Hypothalamus (tissue), 51 donors: ENCODE results near the gene UBL5.
"Not testable (repeated sequence)": the region's sequence is repeated elsewhere in the genome, so short reads cannot be mapped to it uniquely, and the experiment has no call there.

Experiments used
- DNase-seq, 51 donors: peaks; one replicate each; lab custom pipeline; 2025; lab: John Stamatoyannopoulos, UW

The UBL5 gene

DNA sequence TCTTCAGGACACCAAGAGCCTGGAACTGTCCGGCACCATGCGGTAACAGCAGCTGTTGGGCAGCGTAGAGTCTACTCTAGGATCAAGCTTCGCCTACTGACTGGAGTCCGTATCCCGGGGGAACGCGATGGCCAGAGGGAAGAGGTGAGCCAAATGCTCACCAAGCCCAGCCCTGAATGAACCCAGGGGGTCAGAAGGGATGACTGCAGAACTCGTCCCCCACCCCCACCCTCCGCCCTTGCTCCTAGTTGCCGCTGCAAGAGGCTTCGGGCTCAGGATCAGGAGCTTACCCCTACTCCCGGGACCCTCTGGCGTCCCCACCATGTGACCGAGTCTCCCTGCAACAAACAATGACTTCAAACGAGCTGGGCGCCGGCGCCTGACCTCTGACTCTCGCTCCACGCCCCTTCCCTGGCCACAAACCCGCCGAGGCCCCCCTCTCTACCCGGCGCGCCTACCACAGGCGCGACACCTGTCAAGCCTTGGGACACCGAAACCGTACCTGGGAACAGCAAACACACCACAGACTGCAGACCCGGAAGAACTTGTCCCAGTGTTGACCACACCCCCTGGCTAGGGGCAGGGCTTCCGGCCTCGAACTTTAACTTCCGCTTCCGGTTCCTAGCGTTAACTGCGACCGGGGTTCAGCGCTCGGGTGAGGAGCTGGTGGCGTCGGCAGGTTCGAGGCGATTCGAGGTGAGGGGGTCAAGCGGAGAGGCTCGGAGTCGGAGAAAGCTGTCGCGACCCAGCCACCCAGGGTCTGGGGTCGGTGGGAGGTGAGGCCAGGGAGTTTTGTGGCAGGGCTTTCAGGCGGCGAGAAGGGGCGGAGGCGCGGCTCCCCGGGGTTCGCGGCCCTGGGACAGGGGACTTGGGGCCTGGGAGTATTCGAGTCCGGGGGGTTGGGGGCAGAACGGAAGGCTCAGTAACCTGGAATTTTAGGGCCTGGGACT, at the start of gene UBL5:
TSS of gene UBL5 (plus strand) at position 630 of the 950 bp plus-strand sequence. CDS start 420 bp downstream, outside the sequence.
- DNase-seq, result peak; percentile 36 to 94 (median 81)

DNA sequence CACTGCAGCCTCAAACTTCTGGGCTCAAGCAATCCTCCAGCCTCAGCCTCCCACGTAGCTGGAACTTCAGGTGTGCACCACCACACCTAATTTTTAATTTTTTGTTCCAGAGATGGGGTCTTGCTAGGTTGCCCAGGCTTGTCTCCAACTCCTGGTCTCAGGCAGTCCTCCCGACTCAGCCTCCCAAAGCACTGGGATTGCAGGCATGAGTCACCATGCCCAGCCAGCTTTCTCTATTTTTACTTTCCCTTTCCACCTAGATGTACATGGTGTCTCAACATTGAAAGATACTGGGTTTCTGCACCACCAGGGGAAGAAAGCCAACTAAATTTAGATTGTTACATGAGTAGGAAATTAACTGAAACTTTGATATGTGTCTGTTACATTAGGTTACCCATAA, 45.4 kb upstream of the UBL5 start:
- DNase-seq, result no peak

DNA sequence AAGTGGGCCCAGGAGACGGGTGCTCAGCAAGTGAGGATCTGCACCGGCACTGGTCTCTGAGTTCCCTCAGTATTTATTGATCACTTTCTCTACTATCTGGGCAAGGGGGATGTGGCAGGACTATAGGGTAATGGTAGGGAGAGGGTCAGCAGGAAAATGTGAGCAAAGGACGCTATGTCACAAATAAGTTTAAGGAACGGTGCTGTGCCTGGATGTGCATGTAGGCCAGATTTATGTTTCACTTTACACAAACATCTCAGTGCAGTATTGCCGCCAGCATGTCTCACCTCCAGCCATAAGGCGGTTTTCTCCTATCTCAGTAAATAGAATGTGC, 43.6 kb upstream of the UBL5 start:
- DNase-seq, result not testable (repeated sequence)

DNA sequence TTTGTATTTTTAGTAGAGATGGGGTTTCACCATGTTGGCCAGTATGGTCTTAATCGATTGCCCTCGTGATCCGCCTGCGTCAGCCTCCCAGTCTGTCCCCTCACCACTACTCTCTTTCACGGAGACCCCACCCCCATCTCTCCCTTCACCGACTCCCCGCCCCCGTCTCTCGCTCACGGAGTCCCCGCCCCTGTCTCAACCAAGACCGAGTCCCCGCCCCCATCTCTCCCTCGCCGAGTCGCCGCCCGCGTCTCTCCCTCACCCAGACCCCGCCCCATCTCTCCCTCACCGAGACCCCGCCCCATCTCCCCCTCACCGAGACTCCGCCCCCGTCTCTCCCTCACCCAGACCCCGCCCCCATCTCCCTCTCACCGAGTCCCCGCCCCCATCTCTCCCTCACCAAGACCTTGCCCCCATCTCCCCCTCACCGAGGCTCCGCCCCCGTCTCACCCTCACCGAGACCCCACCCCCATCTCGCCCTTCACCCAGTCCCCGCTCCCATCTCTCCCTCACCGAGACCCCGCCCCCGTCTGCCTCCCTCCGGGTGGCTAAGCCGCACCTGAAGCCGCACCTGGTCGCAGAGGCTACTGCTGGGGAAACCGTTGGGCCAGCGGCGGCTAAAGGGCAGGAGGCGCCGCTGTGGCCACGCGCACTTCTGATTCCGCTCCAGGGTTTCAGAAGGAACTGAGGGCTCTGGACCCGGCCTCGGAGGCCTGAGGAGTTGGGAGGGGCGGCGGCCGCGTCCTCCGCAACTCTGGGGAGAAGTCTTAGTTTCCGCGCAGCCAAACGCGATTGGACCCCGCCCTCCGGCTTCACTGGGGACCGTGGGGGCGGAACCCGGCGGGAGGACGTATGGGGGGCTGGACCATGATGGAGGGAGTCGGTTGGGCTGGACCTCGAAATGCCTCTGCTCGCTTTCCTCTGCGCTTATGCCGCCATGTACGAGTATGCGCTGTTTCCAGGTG, 42.1 kb upstream of the UBL5 start:
- peak; percentile 42 to 99 (median 90) for DNase-seq

DNA sequence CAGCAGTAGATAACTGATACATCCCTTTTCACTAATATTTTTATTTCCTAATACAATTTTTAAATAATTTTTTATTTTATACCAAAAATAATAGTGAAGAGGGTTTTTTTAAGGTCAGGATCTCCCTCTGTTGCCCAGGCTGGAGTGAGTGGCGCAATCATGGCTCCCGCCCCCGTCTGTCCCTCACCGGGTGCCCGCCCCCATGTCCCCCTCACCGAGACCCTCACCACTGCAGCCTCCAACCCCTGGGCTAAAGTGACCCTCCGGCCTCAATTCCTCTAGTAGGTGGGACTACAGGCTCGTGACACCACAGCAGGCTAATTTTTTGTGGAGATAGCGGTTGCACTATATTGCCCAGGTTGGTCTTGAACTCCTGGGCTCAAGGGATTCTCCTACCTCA, 41.4 kb upstream of the UBL5 start:
- no peak for DNase-seq

DNA sequence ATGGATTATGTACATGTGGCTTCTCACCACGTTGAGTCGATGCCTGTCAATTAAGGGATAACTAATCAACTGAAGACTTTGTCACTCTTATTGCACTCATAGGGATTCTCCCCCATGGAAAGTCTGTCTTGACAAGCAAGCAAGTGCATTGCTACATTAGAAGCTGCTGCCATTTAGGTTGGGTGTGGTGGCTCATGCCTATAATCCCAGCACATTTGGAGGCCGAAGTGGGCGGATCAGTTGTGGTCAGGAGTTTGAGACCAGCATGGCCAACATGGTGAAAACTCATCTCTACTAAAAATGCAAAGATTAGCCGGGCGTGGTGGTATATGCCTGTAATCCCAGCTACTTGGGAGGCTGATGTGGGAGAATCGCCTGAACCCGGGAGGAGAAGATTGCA, 40.9 kb upstream of the UBL5 start:
- no peak for DNase-seq

DNA sequence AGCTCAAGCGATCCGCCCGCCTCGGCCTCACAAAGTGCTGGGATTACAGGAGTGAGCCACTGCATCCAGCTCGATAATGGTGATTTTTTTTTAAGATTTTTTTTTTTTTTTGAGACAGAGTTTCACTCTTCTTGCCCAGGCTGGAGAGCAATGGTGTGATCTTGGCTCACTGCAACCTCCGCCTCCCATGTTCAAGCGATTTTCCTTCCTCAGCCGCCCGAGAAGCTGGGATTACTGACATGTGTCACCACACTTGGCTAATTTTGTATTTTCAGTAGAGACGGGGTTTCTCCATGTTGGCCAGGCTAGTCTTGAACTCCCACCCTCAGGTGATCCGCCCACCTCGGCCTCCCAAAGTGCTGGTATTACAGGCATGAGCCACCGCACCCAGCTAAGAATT, 39.1 kb upstream of the UBL5 start:
- DNase-seq, result not testable (repeated sequence)

DNA sequence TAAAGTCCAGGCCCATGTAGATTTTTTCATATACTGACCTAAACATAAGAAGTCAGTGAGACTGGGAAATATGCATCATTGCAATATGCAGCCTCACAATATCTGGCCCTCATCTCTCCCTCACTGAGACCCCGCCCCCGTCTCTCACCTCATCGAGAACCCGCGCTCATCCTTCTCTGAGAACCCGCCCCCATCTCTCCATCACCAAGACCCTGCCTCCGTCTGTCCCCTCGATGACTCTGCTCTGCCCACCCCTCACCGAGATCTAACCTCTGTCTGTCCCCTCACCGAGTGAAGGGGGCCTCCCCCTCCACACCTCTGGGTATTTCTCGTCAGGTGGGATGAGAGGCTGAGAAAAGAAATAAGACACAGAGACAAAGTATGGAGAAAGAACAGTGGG, 38.7 kb upstream of the UBL5 start:
- no peak for DNase-seq

DNA sequence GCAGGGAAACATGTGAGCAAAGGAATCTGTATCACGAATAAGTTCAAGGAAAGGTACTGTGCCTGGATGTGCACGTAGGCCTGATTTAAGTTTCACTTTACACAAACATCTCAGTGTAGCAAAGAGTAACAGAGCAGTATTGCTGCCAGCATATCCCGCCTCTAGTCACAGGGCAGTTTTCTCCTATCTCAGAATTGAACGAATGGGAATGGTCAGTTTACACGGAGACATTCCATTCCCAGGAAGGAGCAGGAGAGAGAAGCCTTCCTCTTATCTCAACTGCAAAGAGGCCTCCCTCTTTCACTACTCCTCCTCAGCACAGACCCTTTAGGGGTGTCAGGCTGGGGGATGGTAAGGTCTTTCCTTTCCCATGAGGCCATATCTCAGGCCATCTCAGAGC, 38.1 kb upstream of the UBL5 start:
- not testable (repeated sequence) for DNase-seq

DNA sequence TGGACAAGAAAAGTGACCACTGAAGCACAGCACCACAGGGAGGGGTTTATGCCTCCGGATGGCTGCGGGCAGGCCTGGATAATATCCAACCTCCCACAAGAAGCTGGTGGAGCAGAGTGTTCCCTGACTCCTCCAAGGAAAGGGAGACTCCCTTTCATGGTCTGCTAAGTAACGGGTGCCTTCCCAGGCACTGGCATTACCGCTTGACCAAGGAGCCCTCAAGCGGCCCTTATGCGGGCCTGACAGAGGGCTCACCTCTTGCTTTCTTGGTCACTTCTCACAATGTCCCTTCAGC, 36.7 kb upstream of the UBL5 start:
- peak in 1 of 51 donors; percentile 11 for DNase-seq

DNA sequence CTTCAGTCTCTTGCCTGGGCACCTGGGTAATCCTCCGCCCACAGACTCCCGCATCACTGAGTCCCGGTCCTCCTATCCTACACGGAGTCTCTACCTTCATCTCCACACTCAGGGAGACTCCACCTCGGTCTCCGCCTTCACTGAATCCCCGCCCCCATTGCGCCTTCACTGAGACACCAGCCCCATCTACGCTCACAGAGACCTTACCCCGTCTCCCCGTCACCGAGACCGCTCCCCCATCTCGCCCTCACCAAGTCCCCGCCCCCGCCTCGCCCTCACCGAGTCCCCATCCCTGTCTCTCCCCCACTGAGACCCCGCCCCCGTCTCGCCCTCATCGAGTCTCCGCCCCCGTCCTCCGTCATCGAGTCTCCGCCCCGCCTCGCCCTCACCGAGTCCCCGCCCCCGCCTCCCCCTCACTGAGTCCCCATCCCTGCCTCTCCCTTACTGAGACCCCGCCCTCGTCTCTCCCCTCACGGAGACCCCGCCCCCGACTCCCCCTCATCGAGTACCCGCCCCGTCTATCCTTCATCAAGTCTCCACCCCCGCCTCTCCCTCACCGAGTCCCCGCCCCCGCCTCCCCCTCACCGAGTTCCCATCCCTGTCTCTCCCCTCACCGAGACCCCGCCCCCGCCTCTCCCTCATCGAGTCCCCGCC, 36.0 kb upstream of the UBL5 start:
- peak; percentile 75 to 100 (median 95) for DNase-seq

DNA sequence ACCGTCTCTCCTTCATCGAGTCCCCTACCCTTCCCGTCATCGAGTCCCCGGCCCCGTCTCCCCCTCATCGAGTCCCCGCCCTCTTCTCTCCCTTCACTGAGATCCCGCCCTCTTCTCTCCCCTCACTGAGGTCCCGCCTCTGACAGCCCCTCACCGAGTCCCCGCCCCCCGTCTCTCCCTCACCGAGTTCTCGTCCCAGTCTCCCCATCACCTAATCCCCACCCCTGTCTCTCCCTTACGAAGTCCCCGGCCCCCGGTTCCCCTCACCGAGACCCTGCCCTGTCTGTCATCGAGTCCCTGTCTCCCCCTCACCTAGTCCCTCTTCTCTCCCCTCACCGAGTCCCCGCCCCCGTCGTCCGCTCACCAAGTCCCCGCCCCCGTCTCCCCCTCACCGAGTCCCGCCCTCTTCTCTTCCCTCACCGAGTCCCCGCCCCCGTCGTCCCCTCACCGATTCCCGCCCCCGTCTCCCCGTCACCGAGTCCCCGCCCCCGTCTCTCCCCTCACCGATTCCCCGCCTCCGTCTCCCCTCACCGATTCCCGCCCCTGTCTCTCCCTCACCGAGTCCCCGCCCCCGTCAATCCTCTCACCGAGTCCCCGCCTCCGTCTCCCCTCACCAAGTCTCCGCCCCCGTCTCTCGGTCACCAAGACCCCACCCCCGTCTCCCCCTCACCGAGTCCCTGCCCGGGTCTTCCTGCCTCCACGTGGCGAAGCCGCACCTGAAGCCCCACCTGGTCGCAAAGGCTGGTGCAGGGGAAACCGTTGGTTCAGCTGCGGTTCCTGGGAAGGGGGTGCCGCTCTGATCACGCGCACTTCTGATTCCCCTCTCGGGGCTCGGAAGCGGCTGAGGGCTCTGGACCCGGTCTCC, 35.3 kb upstream of the UBL5 start:
- peak; percentile 75 to 99 (median 93) for DNase-seq

DNA sequence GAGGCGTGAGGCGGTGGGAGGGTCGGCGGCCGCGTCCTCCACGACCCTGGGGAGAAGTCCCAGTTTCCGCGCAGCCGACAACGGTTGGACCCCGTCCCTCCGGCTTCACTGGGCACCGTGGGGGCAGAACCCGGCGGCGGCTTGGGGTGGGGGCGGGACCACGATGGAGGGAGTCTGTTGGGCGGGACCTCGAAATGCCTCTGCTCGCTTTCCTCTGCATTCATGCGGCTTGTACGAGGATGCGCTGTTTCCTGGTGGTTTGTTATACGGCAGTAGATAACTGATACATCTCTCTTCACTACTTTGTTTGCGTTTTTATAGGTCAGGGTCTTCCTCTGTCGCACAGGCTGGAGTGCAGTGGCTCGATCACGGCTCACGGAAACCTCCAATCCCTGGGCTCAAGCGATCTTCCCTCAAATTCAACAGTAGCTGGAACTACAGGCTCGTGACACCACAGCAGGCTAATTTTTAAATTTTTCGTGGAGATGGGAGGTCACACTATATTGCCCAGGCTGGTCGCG, 34.6 kb upstream of the UBL5 start:
- DNase-seq, result peak in 21 of 51 donors; percentile 18 to 65 (median 44)

DNA sequence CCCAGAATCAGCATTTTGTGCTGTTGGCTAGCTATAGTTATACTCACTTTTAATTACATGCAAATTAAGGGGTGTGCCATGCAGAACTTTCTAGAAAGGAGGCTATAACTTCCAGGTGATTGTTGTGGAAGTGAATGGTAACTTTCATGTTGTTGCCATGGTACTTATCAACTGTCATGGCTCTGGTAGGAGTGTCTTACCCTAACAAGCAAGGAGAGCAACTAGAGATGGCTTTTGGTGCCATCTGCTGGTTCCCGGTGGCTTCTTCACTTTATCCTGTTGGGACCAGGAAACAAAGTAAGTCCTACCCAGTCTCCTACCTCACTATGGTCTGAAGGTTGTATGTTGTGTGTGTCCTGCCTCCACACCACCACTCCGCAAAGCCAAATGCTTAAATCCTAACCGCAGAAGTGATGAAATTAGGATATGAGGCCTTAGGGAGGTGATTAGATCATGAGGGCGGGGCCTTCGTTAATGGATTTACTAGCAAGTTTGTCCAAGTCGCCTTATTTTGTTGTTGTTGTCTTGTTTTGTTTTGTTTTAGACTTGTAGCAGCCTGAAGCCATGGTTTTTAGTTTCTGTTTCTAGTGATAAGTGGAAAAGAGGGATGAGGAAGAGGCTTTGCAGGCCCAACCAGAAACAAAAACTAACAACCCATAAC, 31.5 kb upstream of the UBL5 start:
- DNase-seq, result peak in 45 of 51 donors; percentile 4 to 86 (median 56)

DNA sequence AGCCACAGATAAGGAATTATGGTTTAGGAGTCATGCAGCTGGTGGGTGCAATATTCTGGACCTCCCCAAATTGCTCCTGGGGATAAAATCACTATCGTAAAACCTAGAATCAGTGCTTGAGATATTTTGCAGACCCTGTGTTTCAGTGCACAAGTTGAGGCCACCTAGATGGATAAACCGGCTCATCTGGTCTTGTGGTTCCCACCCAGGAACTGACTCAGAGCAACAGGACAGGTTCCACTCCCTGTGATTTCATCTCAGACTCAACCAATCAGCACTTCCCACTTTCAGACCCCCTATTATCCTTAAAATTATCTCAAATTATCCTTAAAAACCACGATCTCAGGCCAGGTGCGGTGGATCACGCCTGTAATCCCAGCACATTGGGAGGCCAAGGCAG, 29.8 kb upstream of the UBL5 start:
- DNase-seq, result no peak

DNA sequence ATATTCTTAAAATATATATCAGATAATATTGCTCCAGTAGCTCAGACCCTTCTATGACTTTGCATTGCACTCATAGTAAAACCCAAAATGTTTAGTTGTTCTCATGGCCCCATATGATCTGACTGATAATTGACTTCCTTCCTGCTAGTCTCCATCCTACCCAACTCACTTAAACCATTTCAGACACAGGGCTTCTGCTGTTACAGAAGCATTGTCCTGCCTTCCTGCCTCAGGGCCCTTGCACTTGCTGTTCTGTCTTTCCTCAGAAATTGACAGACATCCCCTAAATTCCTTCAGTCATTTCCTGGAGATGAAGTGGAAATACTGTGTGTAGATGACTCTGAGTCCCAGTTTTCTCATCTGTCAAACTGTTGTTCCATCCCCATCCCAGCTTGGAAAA, 28.6 kb upstream of the UBL5 start:
- no peak for DNase-seq

DNA sequence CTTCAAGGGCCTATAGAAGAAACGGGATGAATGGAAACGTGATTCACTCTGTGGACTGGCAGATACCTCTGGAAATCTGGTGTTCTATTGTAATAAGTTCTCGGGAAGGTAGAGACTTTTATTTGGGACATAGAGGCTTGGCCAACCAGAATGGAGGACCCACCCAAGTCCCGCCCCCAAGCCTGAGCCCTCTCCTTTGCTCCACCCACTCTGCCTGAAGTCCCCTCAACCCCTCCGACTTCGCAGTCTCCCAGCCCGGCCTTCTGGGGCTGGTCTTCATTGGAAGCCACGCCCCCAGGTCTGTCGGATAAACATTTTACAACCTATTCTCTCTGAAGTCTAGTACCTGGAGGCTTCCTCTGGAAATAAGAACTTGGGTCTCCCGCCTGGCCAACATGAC, 25.7 kb upstream of the UBL5 start:
- no peak for DNase-seq

DNA sequence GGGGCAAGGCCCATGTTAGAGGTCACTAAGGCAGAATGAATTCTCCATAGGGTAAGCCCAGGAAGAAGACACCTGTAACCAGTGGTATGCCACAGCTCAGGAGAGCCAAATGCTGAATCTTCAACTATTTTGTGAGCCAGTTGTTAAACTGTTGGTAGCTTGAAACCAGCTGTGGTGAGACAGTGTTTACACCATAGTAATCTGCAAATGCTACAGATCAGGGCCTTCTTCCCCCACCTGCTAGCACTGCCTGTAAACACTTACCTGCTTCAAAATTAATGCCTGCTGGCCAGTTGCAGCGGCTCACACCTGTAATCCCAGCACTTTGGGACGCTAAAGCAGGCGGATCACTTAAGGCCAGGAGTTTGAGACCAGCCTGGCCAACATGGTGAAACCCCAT, 20.9 kb upstream of the UBL5 start:
- DNase-seq, result no peak
